ENCODE measurements around the gene EPS8L1.

Gene EPS8L1

DNA sequence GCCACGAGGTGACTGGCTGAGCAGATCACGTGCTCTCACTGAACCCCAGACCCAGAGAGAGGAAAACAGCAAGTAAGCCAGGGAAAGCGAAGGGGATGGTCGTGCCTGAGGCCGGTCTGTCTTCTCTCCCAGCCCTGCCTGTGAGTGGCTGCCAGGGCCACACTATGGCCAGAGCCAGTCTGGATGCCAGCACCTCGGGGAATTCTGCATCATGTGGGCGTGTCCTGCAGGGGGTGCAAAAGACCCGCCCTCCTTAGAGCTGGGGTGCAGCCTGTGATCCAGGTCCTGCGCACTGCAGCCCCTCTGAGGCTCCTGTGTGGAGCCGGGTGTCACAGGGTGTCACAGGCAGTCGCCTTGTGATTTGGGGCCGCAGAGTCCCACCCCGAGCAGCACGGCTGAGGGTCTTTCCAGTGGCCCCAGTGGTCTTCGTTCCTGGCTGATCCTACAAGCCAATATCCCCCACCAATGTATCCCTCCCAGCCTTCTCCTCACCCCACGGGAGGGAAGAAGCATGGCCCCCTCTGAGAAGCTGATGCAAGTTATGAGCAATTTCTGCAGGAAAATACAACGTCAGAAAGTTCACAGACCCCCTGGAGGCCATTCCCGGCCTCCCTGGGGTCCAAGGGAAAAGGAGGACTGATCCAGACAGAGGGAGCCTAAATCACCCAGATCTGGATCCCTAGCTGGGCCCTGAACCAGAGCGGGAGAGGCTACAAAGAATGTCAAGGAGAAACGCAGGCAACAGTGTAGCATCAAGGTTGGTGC, 34.0 kb downstream of the EPS8L1 start:
- DNase-seq: no peak
- intact Hi-C loops (cut with DNase I): no loop called here

DNA sequence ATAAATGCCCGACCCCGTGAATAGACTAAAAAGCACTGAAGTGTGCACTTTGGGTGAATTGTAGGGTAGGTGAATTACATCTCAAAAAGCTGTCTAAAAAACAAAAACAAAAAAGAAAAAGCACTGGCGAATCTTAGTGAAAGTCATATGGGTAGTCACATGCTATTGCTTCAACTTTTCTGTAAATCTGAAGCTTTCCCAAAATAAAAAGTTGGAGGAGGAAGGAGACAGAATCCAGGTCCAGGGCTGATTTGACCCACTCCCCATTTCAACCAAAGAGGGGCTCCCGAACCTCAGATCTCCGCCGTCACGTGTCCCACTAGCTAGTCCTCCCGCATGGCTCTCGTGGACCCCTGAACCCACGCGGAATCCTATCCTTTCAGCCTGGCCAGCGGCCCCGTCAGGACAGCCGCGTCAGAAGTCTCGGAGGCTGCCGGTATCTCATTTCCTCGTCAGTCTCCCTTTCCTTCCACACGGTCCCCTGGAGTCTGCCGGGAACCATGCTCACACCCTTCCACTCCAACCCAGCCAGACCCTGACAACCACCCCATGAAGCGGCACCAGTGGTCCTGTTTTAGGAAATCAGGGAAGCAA, 35.7 kb downstream of the EPS8L1 start:
- DNase-seq: no peak
- intact Hi-C loops (cut with DNase I): no loop called here

GRCh38 chr19:55112246-55112776, 36.6 kb downstream of the EPS8L1 start:
- intact Hi-C loops (cut with DNase I): no loop called here
- no peak for DNase-seq

GRCh38 chr19:55112777-55113569, 37.3 kb downstream of the EPS8L1 start:
- intact Hi-C loops (cut with DNase I): no loop called here
- DNase-seq: peak in 15 of 42 donors; percentile 16 to 71 (median 37)

DNA sequence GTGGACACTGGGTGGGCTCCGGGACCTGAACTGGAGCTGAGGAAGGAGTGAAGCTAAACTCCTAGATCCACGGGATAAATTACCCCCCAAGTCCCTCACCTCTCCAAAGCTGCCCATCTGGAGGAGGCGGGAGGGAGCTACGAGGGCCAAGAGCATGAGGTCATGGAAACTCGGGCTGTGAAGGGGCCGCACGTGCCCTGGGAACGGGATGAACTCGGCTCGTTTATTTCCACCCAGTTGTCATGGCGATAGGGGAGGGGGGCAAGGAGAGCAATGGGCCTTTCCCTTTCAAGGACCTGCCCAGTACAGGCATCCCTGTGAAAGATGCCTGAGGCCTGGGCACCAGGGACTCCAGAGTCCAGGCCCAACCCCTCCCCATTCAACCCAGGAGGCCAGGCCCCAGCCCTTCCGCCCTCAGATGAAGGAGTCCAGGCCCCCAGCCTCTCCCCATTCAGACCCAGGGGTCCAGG, 37.9 kb downstream of the EPS8L1 start:
- intact Hi-C loops (cut with DNase I): no loop called here
- DNase-seq: peak in 40 of 42 donors; percentile 21 to 83 (median 56)

GRCh38 chr19:55114566-55115145, 39.0 kb downstream of the EPS8L1 start:
- no peak for DNase-seq
- intact Hi-C loops (cut with DNase I): no loop called here

DNA sequence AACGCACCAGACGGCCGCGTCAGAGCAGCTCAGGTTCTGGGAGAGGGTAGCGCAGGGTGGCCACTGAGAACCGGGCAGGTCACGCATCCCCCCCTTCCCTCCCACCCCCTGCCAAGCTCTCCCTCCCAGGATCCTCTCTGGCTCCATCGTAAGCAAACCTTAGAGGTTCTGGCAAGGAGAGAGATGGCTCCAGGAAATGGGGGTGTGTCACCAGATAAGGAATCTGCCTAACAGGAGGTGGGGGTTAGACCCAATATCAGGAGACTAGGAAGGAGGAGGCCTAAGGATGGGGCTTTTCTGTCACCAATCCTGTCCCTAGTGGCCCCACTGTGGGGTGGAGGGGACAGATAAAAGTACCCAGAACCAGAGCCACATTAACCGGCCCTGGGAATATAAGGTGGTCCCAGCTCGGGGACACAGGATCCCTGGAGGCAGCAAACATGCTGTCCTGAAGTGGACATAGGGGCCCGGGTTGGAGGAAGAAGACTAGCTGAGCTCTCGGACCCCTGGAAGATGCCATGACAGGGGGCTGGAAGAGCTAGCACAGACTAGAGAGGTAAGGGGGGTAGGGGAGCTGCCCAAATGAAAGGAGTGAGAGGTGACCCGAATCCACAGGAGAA, 39.9 kb downstream of the EPS8L1 start:
- no peak for DNase-seq
- intact Hi-C loops (cut with DNase I): no loop called here

- DNase-seq: peak; percentile 65 to 90 (median 82)
- intact Hi-C loops (cut with DNase I): no loop called here
These were observed 40.7 kb downstream of the EPS8L1 start for GRCh38 chr19:55116232-55116858.

GRCh38 chr19:55116859-55117662, 41.4 kb downstream of the EPS8L1 start, which contains the start of gene PPP1R12C:
Gene PPP1R12C, minus strand, starts transcription at chr19:55117637. Its CDS starts 94 bp downstream, at chr19:55117543.
- intact Hi-C loops (cut with DNase I): no loop called here
- DNase-seq: peak in 8 of 42 donors; percentile 15 to 46 (median 30)

DNA sequence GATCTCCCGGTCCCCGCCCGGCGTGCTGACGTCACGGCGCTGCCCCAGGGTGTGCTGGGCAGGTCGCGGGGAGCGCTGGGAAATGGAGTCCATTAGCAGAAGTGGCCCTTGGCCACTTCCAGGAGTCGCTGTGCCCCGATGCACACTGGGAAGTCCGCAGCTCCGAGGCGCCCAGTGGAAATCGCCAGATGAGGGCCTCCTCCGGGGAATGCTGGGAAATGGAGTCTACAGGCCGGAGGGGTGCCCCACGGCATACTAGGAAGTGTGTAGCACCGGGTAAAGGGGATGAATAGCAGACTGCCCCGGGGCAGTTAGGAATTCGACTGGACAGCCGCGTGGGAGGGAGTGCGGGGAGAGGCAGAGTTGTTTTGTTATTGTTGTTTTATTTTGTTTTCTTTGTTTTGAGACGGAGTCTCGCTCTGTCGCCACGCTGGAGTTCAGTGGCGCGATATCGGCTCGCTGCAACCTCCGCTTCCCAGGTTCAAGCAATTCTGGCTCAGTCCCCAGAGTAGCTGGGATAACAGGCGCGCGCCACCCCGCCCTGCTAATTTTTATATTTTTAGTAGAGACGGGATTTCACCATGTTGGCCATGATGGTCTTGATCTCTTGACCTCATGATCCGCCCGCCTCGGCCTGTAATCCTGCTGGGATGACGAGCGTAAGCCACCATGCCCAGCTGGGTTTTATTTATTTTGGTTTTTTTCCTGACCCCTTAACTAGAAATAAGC, 42.2 kb downstream of the EPS8L1 start:
- peak; percentile 98 to 100 (median 99) for DNase-seq
- intact Hi-C loops (cut with DNase I): no loop called here

GRCh38 chr19:55118401-55118991, 42.8 kb downstream of the EPS8L1 start:
- intact Hi-C loops (cut with DNase I): no loop called here
- DNase-seq: peak; percentile 71 to 93 (median 82)

- DNase-seq: no peak
- intact Hi-C loops (cut with DNase I): no loop called here
These were observed 43.4 kb downstream of the EPS8L1 start for GRCh38 chr19:55119053-55119452.

DNA sequence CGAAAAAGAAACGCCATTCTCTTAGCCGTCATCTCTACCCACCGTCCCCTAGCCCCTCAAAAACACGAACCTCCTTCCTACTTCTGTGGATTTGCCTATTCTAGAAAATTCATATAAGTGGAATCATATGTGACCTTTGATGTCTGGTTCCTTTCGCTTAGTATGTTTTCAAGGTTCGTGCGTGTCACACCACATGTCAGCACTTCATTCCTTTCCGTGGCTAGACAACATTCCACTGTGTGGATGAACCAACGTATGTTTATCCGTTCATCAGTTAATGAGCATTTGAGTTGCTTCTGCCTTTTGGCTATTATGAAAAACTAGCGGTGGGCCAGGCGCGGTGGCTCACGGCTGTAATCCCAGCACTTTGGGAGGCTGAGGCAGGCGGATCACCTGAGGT, 55.8 kb downstream of the EPS8L1 start:
- intact Hi-C loops (cut with DNase I): no loop called here
- DNase-seq: no peak

GRCh38 chr19:55132453-55133129, 56.9 kb downstream of the EPS8L1 start:
- intact Hi-C loops (cut with DNase I): no loop called here

GRCh38 chr19:55133639-55134444, 58.2 kb downstream of the EPS8L1 start:
- intact Hi-C loops (cut with DNase I): no loop called here

More at GRCh38 chr19:55132453-55133129, 56.9 kb downstream of the EPS8L1 start:
- no peak for DNase-seq

More at GRCh38 chr19:55133639-55134444, 58.2 kb downstream of the EPS8L1 start:
- DNase-seq: no peak

Measured in head of caudate nucleus (tissue), 42 donors.